GM18873 (cell line): Measurements from ENCODE around the gene VTI1A.
A peak's percentile ranks its signal among the peaks of the same experiment; 100 is the strongest.
"Not testable (repeated sequence)": the region's sequence is repeated elsewhere in the genome, so short reads cannot be mapped to it uniquely, and the experiment has no call there.

Experiments
- ATAC-seq: cut with Tn5 transposase; IDR thresholded peaks from one replicate; pipeline ENCODE4 v1.9.1; 2021; ENCODE audit warnings: mild to moderate bottlenecking, moderate library complexity, moderate number of reproducible peaks; ENCODE audit not compliant: unreplicated experiment, low FRiP score

Gene VTI1A

DNA sequence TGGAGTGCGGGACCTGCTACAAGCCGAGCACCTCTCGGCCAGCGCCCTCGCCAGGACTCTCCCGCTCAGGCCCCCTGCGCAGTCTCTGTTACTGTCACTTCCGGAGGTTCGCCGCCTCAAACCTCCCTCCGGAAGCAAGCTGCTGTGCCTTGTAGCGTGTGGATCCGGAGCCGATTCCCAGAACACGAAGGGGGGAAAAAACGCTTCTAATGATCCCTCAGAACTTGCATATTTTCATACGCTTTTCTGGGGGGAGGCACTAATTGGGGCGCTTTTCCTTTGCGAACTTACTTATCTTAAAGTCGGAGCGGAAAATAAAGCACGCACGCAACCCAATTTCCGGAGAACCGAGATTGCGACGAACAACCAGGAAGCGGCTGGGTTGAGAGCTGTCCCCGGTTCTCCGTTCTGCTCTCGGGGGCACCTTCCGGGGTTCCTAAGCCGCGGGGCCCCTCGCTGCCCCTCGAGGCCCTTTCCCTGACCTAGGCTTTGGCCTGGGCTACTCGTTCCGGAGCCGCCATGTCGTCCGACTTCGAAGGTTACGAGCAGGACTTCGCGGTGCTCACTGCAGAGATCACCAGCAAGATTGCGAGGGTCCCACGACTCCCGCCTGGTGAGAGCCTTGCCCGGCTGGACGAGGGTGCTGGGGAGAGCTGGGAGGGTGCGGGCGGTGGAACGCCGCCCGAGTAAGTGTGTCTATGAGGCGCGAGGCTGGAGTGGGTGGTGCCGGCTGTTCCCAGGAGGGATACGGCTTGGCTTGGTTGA, at the start of gene VTI1A, which contains the start of gene ZDHHC6:
TSS of gene VTI1A (plus strand) at position 361 of the 765 bp plus-strand sequence. CDS start at position 520, 159 bp downstream.
TSS of gene ZDHHC6 (minus strand) at position 60 of the 765 bp plus-strand sequence. CDS start 1,478 bp downstream, outside the sequence.
- ATAC-seq: peak; percentile 89

- no peak for ATAC-seq
These were observed 49.4 kb upstream of the VTI1A start for GRCh38 chr10:112397592-112397991.

DNA sequence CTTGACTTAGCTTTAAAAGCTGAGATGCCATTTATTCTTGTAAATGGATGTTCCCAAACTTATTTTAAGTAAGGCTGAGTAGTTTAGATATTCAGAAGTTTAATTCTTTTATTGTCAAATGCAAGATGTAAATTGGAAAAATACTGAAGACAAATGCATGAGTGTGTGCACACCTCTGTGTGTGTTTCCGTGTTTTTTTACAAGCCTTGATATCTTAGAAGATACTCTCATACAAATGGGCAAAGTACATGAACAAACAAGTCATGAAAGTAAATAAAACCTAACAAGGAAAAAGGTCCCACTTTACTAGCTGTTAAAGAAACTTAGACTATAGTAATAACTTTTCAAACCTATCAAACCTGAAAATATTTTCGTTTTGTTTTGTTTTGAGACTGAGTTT, 44.1 kb upstream of the VTI1A start:
- no peak for ATAC-seq

GRCh38 chr10:112404617-112405016, 42.4 kb upstream of the VTI1A start:
- no peak for ATAC-seq

GRCh38 chr10:112406806-112407205, 40.2 kb upstream of the VTI1A start:
- not testable (repeated sequence) for ATAC-seq

- ATAC-seq: no peak
These were observed 39.3 kb upstream of the VTI1A start for GRCh38 chr10:112407696-112408095.

DNA sequence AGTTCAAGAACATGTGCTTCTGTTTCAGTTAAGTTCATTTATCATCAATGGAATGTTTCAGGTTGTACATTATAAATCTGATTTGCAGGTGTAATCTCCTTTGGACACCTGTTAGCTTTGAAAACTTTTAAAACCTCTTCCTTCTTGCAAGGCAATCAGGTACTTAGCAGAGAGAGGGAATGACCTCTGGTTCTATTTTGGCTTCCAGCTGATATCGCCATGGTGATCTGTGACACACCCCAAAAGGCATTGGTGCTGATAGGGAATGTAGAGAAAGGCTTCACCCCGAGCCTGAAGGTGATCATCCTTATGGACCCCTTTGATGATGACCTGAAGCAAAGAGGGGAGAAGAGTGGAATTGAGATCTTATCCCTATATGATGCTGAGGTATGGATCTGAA, 37.7 kb upstream of the VTI1A start:
- ATAC-seq: no peak

- ATAC-seq: no peak
These were observed 37.3 kb upstream of the VTI1A start for GRCh38 chr10:112409755-112410154.

GRCh38 chr10:112412696-112413095, 34.3 kb upstream of the VTI1A start:
- no peak for ATAC-seq

GRCh38 chr10:112421731-112422130, 25.3 kb upstream of the VTI1A start:
- ATAC-seq: no peak

DNA sequence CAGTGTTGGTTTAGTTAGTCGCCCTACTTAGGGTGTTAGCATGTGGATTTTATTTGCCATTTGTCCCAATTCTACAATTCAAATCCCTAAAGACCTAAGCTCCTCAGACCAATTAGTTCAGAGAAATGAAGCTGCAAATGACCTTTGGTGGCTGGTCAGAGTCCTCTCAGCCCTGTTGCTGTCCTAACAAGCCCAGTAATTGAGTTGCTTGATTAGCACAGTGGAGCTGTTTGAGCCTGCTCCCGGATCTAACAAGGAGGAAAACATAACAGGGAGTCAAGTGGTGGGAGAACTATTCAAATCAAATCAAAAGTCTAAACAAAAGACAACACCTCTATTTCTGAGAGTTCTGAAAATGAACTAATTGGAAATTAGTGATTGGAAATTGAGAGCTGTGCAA, 22.4 kb upstream of the VTI1A start:
- no peak for ATAC-seq

DNA sequence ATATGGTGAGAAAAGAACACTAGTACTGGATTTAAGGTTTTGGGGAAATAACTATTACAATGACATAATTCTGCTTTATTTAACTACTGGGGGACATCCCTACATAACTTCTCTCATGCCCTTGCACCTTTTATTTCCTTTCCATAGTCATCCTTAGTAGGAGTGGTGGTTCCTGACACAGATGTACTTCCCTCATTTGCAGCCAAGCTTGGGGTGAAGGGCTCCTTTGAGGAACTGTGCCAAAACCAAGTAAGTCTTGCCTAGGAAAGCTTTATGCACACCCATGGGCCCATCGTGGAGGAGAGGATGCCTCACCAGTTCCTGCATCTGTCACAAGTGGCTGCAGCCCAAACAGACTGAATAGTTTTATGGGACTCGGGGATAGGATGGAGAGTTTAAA, 20.9 kb upstream of the VTI1A start:
- no peak for ATAC-seq

DNA sequence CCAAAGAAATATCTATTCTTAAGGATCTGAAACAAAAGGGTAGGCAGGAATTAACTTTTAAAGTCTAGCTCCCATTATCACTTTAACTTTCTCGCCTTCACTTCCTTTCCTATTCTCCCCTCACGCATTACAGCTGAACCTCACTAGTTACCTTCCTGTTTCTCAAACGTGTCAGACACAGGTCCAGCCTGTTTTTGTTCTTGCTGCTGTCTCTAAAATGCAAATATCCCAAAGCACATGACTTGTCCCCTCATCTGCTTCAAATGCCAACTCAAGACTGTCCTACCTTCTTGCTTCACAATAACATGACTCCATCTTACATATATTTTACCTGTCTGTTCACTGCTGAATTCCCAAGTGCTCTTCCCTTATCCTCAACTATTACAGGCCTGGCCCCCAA, 17.9 kb upstream of the VTI1A start:
- no peak for ATAC-seq

DNA sequence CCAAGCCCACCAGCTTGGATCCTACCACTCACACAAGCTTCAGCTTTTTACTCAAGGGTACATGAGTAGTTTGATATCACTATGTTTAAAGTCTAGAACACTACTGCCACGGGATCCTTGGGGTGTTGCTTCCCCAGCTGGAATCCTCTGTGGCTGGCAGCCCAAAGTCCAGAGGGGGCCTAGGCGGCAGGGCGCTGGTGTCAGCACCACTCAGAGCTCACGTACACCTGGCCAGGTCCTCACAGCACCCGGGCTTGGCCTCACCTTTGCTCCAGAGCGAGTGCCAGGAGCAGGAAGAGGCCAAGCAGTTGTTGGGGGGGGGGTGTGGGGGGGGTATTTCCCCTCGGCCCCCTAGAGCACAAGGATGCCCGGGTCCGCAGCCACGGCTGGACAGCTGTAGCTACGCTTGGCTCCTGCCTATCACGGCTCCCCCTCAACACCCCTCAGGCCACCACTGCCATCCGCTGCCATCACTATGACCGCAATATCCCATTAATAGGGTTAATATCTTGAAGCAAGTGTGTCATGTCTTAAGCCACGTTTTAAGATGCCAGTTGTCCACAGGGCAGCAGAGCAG, 17.3 kb upstream of the VTI1A start:
- ATAC-seq: no peak

GRCh38 chr10:112433136-112433535, 13.9 kb upstream of the VTI1A start:
- ATAC-seq: no peak

GRCh38 chr10:112434988-112435619, 11.9 kb upstream of the VTI1A start:
- ATAC-seq: no peak

GRCh38 chr10:112438356-112438755, 8.7 kb upstream of the VTI1A start:
- no peak for ATAC-seq

DNA sequence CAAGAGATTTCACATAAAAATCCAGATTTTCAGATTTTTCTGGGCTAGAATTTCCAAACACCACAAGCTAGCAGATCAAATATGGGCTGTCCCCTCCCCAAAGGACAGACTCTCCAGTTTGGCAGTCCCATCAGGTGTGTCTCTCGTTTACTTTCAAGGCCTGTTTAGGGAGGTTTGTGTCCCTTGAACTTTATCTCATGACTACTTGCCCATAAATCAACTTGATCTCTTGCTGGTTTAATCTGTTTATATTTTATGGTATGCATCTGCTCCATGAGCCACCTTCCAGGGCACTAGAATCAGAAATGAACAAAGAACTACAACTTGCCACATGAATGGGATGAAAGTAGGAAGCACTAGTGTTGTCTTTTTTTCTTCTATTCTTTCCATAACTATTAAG, 5.5 kb upstream of the VTI1A start:
- no peak for ATAC-seq

GRCh38 chr10:112442063-112442462, 5.0 kb upstream of the VTI1A start:
- ATAC-seq: no peak

GRCh38 chr10:112446055-112446854, 760 bp upstream of the VTI1A start:
- peak; percentile 35 for ATAC-seq

GRCh38 chr10:112447620-112447928, 559 bp downstream of the VTI1A start:
- ATAC-seq: no peak
